Stimulated activated CD4-positive, alpha-beta T cell treated with anti-CD3 and anti-CD28 coated beads, TNF-alpha, amount 100 ng/mL, for 48 hours (primary cell): ENCODE data around the gene SNRPA1.

Experiments
- DNase-seq, 3 donors: peaks; one replicate each; pipeline ENCODE4 v3.0.0-alpha.2; 2020; ENCODE audit warnings: low read depth in 3 of 3

SNRPA1 gene

GRCh38 chr15:101320501-101321052, 25.5 kb upstream of the SNRPA1 start:
- peak in 2 of 3 donors; percentile 38 to 50 for DNase-seq

- no peak for DNase-seq
Measured at GRCh38 chr15:101318839-101319238, 23.8 kb upstream of the SNRPA1 start.

- no peak for DNase-seq
Measured at GRCh38 chr15:101318147-101318819, 23.2 kb upstream of the SNRPA1 start.

- no peak for DNase-seq
Measured at GRCh38 chr15:101317336-101317872, 22.4 kb upstream of the SNRPA1 start.

- no peak for DNase-seq
Measured at GRCh38 chr15:101316529-101316928, 21.5 kb upstream of the SNRPA1 start.

GRCh38 chr15:101315736-101316135, 20.7 kb upstream of the SNRPA1 start:
- no peak for DNase-seq

GRCh38 chr15:101314336-101315125, 19.5 kb upstream of the SNRPA1 start:
- no peak for DNase-seq

- DNase-seq: no peak
Measured at GRCh38 chr15:101313041-101313761, 18.2 kb upstream of the SNRPA1 start.

- no peak for DNase-seq
Measured at GRCh38 chr15:101310508-101310907, 15.5 kb upstream of the SNRPA1 start.

GRCh38 chr15:101310161-101310480, 15.1 kb upstream of the SNRPA1 start:
- no peak for DNase-seq

- no peak for DNase-seq
Measured at GRCh38 chr15:101309436-101310160, 14.6 kb upstream of the SNRPA1 start.

GRCh38 chr15:101308604-101309435, 13.8 kb upstream of the SNRPA1 start:
- no peak for DNase-seq

GRCh38 chr15:101307897-101308603, 13.0 kb upstream of the SNRPA1 start:
- DNase-seq: no peak

- no peak for DNase-seq
Measured at GRCh38 chr15:101307048-101307896, 12.2 kb upstream of the SNRPA1 start.

GRCh38 chr15:101306341-101307047, 11.4 kb upstream of the SNRPA1 start:
- no peak for DNase-seq

GRCh38 chr15:101305820-101306255, 10.8 kb upstream of the SNRPA1 start:
- DNase-seq: no peak

GRCh38 chr15:101303408-101303807, 8.4 kb upstream of the SNRPA1 start:
- no peak for DNase-seq
